ENCODE data around the gene SEC62. TPM values are rescaled to one million over a fixed set of nuclear protein-coding genes. Genes with fewer than 3 reads are reported as not detected.

SEC62 gene
- total and polyA plus RNA-seq, 2 experiments from 2014 or later = 23.6 to 306 TPM

GRCh38 chr3:169946336-169946735, 20.3 kb upstream of the SEC62 start:
- Histone ChIP-seq H3K79me2 (replicated peaks; ENCODE audit: insufficient read depth) (no peaks in the 10 kb centered on the region), H3K4me3 (no peak overlapping the region), H3K36me3 (ENCODE audit: insufficient read depth) (no peaks in the 10 kb centered on the region; the same call in 1 of the 2 replicates), H3F3A (replicated peaks; ENCODE audit: low read depth) (no peaks in the 10 kb centered on the region), H2AFZ (no peak overlapping the region), H3K4me1 (ENCODE audit: insufficient read depth) (no peaks in the 10 kb centered on the region; the same call in 1 of the 2 replicates), H3K27me3 (ENCODE audit: insufficient read depth) (no peaks in the 10 kb centered on the region), H3K4me2 (no peak overlapping the region), H3K27ac (ENCODE audit: low read depth) (no peak overlapping the region), H3K9me2 (ENCODE audit: insufficient read depth) (no peaks in the 10 kb centered on the region), H4K20me1 (replicated peaks; ENCODE audit: insufficient read depth) (no peaks in the 10 kb centered on the region)
- no peak for TF ChIP-seq ZNF462 (CRISPR knock-in tag; IDR thresholded peaks at IDR 0.05)
- no peak for TF ChIP-seq CTCF (conservative IDR thresholded peaks at IDR 0.05; ENCODE audit: low read depth in 2 of 2)
- TF ChIP-seq EZH2phosphoT487 (IDR thresholded peaks at IDR 0.05; ENCODE audit: unreplicated experiment) = no peak
- TF ChIP-seq REST (IDR thresholded peaks at IDR 0.05; ENCODE audit: unreplicated experiment) = no peak
- TF ChIP-seq CREB1 (CRISPR knock-in tag; IDR thresholded peaks at IDR 0.05; ENCODE audit: low read depth) = no peak
- TF ChIP-seq EZH2 (IDR thresholded peaks at IDR 0.05; ENCODE audit: low read depth, unreplicated experiment) = no peak
- Mint-ChIP-seq H3K4me1 (peaks cover 2% of the 10 kb centered on the region; the same call in 1 of the 3 replicates), H3K27ac (no peak overlapping the region), H3K9me3 (peaks cover 3% of the 10 kb centered on the region; the same call in 1 of the 3 replicates), H3K36me3 (ENCODE audit: low read depth) (no peaks in the 10 kb centered on the region), H3K27me3 (ENCODE audit: insufficient read depth, low read depth, poor library complexity) (peaks cover 3% of the 10 kb centered on the region), H3K4me3 (no peak overlapping the region)
- no peak for ATAC-seq
- DNase-seq (ENCODE audit: low spot score) = no peak

All from GM23338 (cell line).